OCI-LY7 (cell line): ENCODE data around the gene B3GNT5. TPM values are rescaled to one million over a fixed set of nuclear protein-coding genes. Genes with fewer than 3 reads are reported as not detected.

Source experiments
- BruUV-seq: library from RNA; stranded (reverse); fragments of 400-500 nt; replicated peaks from 2 replicates; lab custom pipeline; 2021; lab: Mats Ljungman, UMichigan
- CTCF ChIA-PET: fragments of 300-600 bp; sonication (Branson Sonifier 250); formaldehyde crosslinking; loops from one replicate; lab custom pipeline; 2022; ENCODE audit warnings: antibody characterized with exemption; ENCODE audit not compliant: unreplicated experiment; lab: Charles Lee
- POLR2A ChIA-PET: fragments of 300-600 bp; sonication (Branson Sonifier 250); formaldehyde crosslinking; loops from one replicate; lab custom pipeline; 2022; ENCODE audit warnings: antibody characterized with exemption; lab: Charles Lee
- DNase-seq: peaks from one replicate; pipeline ENCODE4 v3.0.0-alpha.2; 2015; ENCODE audit warnings: low spot score
- H2AFZ ChIP-seq: fragments of 200-600 bp; sonication (generic), shearing (Covaris generic); 2 replicates; pipeline ENCODE4 v1.6.1; 2014; ENCODE audit warnings: mild to moderate bottlenecking, antibody characterized with exemption, low read length, moderate library complexity
- H3K27ac ChIP-seq: fragments of 200-600 bp; sonication (generic); 2 replicates; pipeline ENCODE4 v1.5.1; 2014; ENCODE audit warnings: mixed run types, low read depth, mild to moderate bottlenecking, moderate library complexity, low read length, inconsistent platforms; ENCODE audit not compliant: poor library complexity, severe bottlenecking
- H3K36me3 ChIP-seq: fragments of 200-600 bp; sonication (generic); 2 replicates; pipeline ENCODE4 v1.6.1; 2014; ENCODE audit warnings: mild to moderate bottlenecking, antibody characterized with exemption, low read length, moderate library complexity, mixed read lengths; ENCODE audit not compliant: insufficient read depth
- H3K4me1 ChIP-seq: fragments of 200-600 bp; sonication (generic); 2 replicates; pipeline ENCODE4 v1.5.1; 2014; ENCODE audit warnings: mild to moderate bottlenecking, low read length; ENCODE audit not compliant: insufficient read depth, poor library complexity, severe bottlenecking
- H3K4me2 ChIP-seq: fragments of 200-600 bp; sonication (generic); 2 replicates; pipeline ENCODE4 v1.6.1; 2014; ENCODE audit warnings: mild to moderate bottlenecking, low read length
- H3K4me3 ChIP-seq: fragments of 200-600 bp; sonication (generic); 2 replicates; pipeline ENCODE4 v1.5.1; 2014; ENCODE audit warnings: mild to moderate bottlenecking, low read depth, low read length; ENCODE audit not compliant: poor library complexity, severe bottlenecking
- H3K79me2 ChIP-seq: fragments of 200-600 bp; sonication (generic); 2 replicates; pipeline ENCODE4 v1.6.1; 2016; ENCODE audit warnings: low read depth, mild to moderate bottlenecking, low read length, moderate library complexity, mixed read lengths; ENCODE audit not compliant: insufficient read depth
- H3K9me2 ChIP-seq: fragments of 200-600 bp; sonication (generic); 2 replicates; pipeline ENCODE4 v1.6.1; 2016; ENCODE audit warnings: mild to moderate bottlenecking, low read length, mixed read lengths; ENCODE audit not compliant: insufficient read depth
- H3K9me3 ChIP-seq: fragments of 200-600 bp; sonication (generic); 2 replicates; pipeline ENCODE4 v1.6.1; 2014; ENCODE audit warnings: mild to moderate bottlenecking, mixed run types, low read length, mixed read lengths
- H4K20me1 ChIP-seq: fragments of 200-600 bp; sonication (generic); 2 replicates; pipeline ENCODE4 v1.6.1; 2014; ENCODE audit warnings: mild to moderate bottlenecking, antibody characterized with exemption, low read length, moderate library complexity, mixed read lengths; ENCODE audit not compliant: insufficient read depth
- CTCF ChIP-seq: fragments of 200-600 bp; sonication (generic); conservative IDR thresholded peaks from 2 replicates; pipeline ENCODE4 v1.5.1; 2014; ENCODE audit warnings: mild to moderate bottlenecking, antibody characterized with exemption, low read length, moderate library complexity, mixed read lengths
- EZH2phosphoT487 ChIP-seq: fragments of 200-600 bp; sonication (generic); IDR thresholded peaks from 2 replicates; pipeline ENCODE4 v1.6.1; 2018; ENCODE audit warnings: low read depth, borderline replicate concordance, mild to moderate bottlenecking, mixed run types, antibody characterized with exemption, low read length, moderate library complexity, mixed read lengths
- intact Hi-C: fragments of 100-400 bp; cut with micrococcal nuclease; formaldehyde crosslinking; loops from one replicate; pipeline ENCODE4 v1.10.0; 2022; ENCODE audit not compliant: unreplicated experiment
- total RNA-seq, 2 experiments: library from RNA; depleted of rRNA in 1 of 2; stranded (reverse); fragments of >200 nt in 1 of 2; shearing (Covaris generic) in 1 of 2; gene quantifications; 2 replicates each; pipeline ENCODE4 v1.2.3, GENCODE V29; 2014 to 2022

The B3GNT5 gene
- total RNA-seq, 2 experiments from 2014 or later: 0.11 TPM; not detected in 1

GRCh38 chr3:183208260-183208659 lies 44.8 kb upstream of the B3GNT5 start:
- ChIA-PET POLR2A (interaction anchor here (0.6 to 0.8 kb wide), 2 partner anchors 58 to 74 kb away, joined by 3 to 4 read pairs; no protein-coding TSS in a partner anchor), CTCF (no interaction called here)
- H3K4me2 ChIP-seq: no peak overlapping the region
- intact Hi-C loops: no loop called here
- no peak overlapping the region for H3K4me3 ChIP-seq
- H2AFZ ChIP-seq: no peak overlapping the region
- BruUV-seq: no TSS peak
- DNase-seq: no peak
- no peaks in the 10 kb centered on the region for H3K9me3 ChIP-seq
- no peaks in the 10 kb centered on the region for H3K36me3 ChIP-seq
- H3K27ac ChIP-seq: no peak overlapping the region
- no peaks in the 10 kb centered on the region for H4K20me1 ChIP-seq
- H3K4me1 ChIP-seq: no peaks in the 10 kb centered on the region
- no peaks in the 10 kb centered on the region for H3K9me2 ChIP-seq
- H3K79me2 ChIP-seq: no peaks in the 10 kb centered on the region
- TF ChIP-seq CTCF (no peak), EZH2phosphoT487 (no peak)

DNA sequence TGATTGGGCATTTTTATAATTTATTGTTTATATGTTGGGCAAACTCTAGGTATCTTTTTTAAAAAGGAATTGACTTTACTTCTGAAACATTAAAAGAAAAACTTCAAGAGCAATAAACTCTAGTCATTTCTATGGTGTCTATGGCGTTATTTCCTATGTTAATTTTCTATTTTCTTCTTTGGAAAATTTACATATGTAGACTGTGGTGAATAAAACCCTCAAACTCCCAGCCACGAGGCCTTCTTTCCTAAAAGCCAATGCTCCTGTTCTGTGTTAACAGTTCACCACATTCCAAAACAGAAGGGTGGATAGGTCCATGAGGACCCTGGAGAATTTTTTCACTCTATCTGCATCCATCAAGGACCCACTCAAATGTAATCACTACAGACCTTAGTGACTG lies 44.3 kb upstream of the B3GNT5 start:
- Histone ChIP-seq H3K4me1 (peaks cover 2% of the 10 kb centered on the region), H3K9me2 (no peaks in the 10 kb centered on the region), H3K4me2 (no peak overlapping the region), H3K9me3 (no peaks in the 10 kb centered on the region), H3K36me3 (no peaks in the 10 kb centered on the region), H2AFZ (no peak overlapping the region), H3K27ac (no peak overlapping the region), H3K4me3 (no peak overlapping the region), H4K20me1 (no peaks in the 10 kb centered on the region), H3K79me2 (no peaks in the 10 kb centered on the region)
- ChIA-PET CTCF (no interaction called here), POLR2A (interaction anchor here (0.8 kb wide), 1 partner anchor 74 kb away, joined by 3 read pairs; no protein-coding TSS in a partner anchor)
- no peak for TF ChIP-seq CTCF
- TF ChIP-seq EZH2phosphoT487: no peak
- no TSS peak for BruUV-seq
- no peak for DNase-seq
- intact Hi-C loops: no loop called here

DNA sequence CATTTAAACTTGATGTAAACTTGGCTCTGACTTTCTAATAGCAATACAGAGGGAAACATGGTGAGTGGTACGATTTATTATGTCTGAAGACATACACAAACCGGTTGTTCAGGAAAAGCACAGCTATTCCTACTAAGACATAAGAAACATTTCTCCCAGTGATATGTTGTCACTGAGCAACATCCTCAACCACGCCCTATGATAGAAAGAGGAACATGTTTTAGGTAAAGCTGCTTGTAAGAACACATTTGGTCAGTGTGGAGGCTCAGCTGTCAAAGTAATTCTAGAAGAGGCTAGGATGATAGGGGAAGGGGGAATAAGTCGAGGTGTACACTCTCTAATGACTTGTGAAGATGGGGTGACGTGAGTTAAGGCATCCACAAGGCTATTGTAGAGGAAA lies 42.7 kb upstream of the B3GNT5 start:
- no peak overlapping the region for H3K4me3 ChIP-seq
- intact Hi-C loops: no loop called here
- no peaks in the 10 kb centered on the region for H3K79me2 ChIP-seq
- BruUV-seq: no TSS peak
- H3K9me3 ChIP-seq: no peaks in the 10 kb centered on the region
- DNase-seq: no peak
- H3K9me2 ChIP-seq: no peaks in the 10 kb centered on the region
- TF ChIP-seq EZH2phosphoT487 (no peak), CTCF (no peak)
- H3K4me1 ChIP-seq: peaks cover 8% of the 10 kb centered on the region
- H2AFZ ChIP-seq: no peak overlapping the region
- no peaks in the 10 kb centered on the region for H3K36me3 ChIP-seq
- POLR2A ChIA-PET: interaction anchor here (0.5 kb wide), 2 partner anchors 322 to 352 kb away, joined by 3 read pairs; no protein-coding TSS in a partner anchor
- CTCF ChIA-PET: no interaction called here
- no peaks in the 10 kb centered on the region for H4K20me1 ChIP-seq
- H3K27ac ChIP-seq: no peak overlapping the region
- H3K4me2 ChIP-seq: no peak overlapping the region
